ENCODE data around the gene SETDB2.

SETDB2 gene

DNA sequence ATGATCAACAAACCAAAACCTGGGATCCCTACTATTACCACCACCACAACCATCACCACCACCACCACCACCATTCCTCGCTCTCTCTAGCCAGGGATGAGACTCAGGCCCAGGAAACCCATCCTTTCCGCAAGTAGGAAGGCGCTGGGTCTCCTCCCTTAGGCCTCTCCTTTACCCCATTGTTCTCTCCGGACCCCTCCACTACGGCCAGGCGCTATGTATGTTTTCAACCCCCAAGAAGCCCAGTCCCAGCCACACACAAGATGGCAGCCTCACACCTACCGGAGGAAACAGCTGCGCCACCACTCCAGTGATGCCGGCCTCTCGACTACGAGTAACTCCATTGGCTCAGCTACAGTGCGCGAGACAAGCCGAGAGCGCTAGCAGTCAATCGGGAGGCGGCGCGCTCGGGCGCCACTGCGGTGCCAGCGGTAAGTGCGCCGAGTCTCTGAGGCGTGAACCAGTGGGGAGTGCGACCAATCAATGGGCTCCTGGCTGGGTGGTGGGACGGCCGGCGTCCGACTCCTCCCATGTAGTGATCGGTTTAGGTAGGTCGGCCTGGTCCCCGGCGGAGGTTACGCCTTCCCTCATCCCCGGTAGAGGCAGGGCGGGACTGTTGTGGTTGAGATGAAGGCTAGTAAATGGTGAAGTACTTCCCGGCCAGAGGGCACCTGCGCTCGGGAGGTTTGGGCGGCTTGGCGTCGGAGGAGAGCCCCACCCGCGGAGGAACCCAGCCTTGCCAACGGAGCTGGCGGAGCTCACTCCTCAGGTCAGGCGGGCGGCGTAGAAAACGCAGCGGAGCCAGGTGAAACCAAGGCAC, at the start of gene SETDB2, which contains the start of gene CAB39L:
Gene SETDB2, plus strand, starts transcription at position 571 of the 820 bp plus-strand sequence. CDS start 7,620 bp downstream, outside the sequence.
Gene CAB39L, minus strand, starts transcription at position 361 of the 820 bp plus-strand sequence. CDS start 61,154 bp downstream, outside the sequence.
- peak; percentile 98 to 99 for DNase-seq

GRCh38 chr13:49395451-49395865, 48.6 kb upstream of the SETDB2 start:
- no peak for DNase-seq

DNA sequence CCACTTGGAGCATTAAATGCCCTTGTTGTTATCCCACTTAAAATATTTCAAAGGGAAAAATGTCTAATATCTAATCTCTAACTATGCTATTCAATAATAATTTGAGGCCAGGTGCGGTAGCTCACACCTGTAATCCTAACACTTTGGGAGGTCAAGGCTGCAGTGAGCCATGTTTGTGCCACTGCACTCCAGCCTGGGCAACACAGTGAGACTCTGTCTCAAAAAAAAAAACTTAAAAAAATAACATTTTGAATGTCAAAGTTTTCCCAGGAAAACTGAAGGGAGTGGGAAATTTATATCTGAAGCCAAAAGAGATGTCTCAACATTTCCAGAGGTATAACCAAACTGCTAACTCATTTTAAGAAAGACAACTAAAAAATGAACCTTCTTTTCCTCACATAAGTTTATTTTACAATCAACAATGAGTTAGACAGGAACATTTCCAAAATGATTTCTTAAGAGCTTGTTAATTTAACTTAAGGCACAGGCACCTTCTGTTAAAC, 48.1 kb upstream of the SETDB2 start:
- DNase-seq = no peak

DNA sequence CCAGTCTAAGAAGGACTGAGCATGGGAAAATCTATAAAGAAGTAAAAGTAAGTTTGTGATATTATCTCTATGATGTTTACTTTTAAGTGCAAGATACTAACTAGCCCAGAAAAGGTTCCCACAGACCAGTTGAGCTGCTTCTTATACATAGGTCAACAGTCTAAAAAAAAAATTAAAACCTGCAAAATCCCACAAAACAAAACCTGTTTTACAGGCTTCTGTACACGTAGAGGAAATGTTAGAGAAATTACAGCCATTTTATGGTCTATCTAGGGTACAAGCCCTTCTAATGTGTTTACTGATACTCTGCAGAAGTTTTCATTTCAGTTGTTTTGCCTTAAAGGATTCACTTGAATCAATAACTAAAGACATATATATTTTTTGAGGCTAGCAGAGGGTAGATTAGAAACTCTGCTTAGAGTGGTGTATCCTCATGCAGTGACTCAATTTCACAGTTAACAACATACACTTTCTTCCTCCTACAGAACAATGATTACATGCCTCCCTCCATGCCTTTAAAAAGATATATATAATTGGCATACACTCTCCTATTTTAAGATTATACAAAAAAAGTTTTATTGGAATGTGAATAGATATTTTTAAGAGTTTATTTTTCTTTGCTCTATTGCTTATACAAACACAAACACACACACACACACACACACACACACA, 44.1 kb upstream of the SETDB2 start:
- no peak for DNase-seq

GRCh38 chr13:49400755-49401659, 43.1 kb upstream of the SETDB2 start:
- no peak for DNase-seq

- DNase-seq = no peak
These were observed 39.9 kb upstream of the SETDB2 start for GRCh38 chr13:49403996-49404702.

DNA sequence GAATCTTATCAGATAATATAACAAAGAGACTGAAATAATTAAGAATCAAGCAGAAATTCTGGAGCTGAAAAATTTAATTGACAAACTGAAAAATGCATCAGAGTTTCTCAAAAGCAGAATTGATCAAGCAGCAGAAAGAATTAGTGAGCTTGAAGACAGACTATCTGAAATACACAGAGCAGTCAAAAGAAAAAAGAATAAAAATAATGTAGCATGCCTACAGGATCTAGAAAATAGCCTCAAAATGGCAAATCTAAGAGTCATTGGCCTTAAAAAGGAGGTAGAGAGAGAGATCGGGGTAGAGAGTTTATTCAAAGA, 39.4 kb upstream of the SETDB2 start:
- no peak for DNase-seq

GRCh38 chr13:49407068-49407467, 37.0 kb upstream of the SETDB2 start:
- no peak for DNase-seq

- no peak for DNase-seq
These were observed 36.1 kb upstream of the SETDB2 start for GRCh38 chr13:49407936-49408335.

- no peak for DNase-seq
These were observed 35.1 kb upstream of the SETDB2 start for GRCh38 chr13:49409008-49409407.

GRCh38 chr13:49410006-49410405, 34.1 kb upstream of the SETDB2 start:
- DNase-seq = no peak

DNA sequence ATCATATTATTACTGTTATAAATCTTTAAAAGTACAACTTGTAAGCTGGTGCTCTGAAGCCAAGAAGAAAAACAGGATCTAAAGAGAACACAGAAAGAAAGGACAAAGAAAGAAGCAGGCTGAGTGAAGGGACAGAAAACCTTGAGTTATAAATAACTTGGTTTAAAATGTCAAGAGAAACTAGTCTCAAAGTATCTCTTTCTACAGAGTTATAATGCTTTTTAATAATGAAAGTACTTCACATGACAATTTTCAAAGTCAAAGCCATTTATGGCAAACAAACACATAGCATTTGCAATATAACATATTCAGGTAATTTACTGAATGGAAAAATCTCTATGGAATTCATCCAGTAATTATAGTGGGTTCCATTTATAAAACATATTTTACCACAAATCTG, 33.6 kb upstream of the SETDB2 start:
- no peak for DNase-seq

DNA sequence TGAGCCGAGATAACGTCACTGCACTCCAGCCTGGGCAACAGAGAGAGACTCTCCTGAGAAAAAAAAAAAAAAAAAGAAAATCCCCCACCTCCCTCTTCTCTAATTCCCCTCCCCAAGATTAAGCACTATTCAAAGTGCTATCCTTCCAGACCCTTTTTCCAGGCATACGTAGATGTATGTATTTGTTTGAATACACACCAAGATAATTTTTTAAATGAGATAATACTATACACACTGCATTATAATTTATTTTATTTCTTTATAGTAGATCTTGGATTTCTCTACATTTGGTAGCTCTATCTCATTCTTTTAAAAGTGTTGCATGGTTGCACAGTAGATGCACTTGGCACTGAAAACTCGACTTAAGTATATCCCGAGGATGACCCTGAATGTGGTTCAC, 32.7 kb upstream of the SETDB2 start:
- DNase-seq = no peak

DNA sequence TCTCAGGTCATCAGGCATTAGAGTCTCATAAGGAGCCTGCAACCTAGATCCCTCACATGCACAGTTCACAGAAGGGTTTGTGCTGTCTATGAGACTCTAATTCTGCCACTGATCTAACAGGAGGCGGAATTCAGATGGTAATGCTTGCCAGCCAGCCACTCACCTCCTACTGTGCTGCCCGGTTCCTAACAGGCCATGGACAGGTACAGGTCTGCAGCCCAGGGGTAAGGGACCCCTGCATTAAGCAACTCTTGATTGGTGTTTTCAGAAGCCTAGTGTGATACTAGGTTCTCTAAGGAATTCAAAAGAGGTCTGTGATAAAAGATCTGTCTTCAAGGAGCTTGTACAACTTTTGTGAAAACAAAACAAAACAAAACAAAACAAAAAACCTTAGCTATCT, 31.3 kb upstream of the SETDB2 start:
- no peak for DNase-seq

DNA sequence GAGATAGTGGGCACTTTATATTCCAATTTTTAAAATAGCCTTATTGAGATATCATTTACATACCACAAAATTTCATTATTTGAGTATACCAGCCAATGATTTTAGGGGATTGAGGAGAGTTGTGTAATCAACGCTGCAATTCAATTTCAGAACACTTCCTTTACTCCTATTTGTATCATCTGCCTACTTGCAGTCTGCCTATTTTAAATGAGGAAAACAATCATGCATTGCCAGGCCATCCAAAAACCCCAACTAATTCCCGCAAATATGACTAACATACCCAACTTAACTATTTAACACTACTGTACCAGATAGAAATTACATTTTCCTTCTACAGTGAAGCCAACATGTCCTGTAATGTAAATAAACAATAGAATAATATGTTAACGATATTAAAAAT, 26.9 kb upstream of the SETDB2 start:
- no peak for DNase-seq

GRCh38 chr13:49418206-49418605, 25.9 kb upstream of the SETDB2 start:
- no peak for DNase-seq

GRCh38 chr13:49419276-49419675, 24.8 kb upstream of the SETDB2 start:
- no peak for DNase-seq

DNA sequence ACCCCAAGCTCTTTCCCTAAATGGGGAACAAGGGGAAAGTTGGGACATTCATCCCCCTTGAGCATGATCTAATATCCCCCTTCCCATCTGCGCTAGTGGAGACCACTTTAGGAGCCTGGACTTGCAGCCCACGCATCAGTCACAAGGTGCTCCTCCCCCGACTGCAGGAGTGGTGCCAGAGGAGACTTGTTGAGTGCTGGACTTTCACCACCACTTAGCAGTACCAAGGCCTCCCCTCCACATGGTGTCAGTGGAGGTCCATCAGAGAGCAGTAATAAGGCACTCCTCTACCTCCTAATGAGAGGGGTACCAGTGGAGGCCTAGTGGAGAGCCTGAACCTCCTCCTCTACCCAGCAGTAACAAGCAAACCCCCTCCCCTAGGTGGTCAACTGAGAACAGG, 22.7 kb upstream of the SETDB2 start:
- DNase-seq = no peak

DNA sequence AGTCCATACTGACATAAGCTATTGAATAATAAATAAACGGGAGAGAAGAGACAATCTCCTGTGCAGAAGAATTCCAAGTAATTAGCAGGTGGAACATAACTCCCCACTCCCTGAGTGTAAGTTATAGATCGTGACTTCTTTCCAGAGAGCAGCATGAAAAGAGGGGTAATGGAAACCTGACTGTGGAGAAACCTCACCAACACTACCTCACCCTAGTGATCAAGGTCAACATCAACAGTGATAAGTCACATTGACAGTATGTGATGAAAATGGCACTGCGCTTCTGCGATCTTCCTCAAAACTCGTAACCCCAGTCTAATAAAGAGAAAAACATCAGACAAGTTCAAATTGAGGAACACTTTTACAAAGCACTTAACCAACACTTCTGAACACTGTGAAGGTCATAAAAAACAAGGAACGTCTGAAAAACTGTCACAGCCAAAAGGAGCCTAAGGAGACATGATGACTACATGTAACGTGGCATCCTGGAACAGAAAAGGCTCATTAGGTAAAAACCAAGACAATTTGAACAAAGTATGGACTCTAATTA, 20.0 kb upstream of the SETDB2 start:
- no peak for DNase-seq

DNA sequence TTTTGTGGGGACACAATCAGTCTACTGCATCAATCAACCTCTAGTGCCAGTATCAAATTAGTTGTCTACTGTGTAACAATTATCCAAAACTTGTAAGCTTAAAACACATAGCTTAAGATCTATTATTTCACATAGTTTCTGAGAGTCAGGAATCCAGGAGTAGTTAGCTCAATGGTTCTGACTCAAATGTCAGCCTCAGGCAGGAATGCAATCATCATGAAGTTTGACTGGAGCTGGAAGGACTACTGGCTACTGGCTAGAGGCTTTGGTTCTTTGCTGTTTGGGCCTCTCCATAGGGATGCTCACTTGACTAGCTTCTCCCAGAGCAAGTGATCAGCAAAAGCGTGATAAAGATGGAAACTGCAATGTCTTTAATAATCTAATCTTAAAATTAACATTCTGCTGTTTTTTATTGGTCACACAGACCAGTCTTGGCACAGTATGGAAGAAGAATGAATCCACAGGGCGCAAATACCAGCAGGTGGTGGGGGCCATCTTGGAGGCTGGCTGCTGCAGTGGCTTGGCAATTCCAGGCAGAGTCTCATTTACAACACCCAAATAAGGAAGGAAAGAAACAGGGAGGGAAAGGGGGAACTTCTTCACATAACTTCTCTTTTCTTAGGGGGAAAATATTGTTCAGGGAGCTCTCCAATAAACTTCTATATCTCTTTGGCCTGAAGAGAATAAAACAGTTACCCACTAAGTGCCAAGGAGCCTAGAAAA, 15.9 kb upstream of the SETDB2 start:
- DNase-seq = no peak

DNA sequence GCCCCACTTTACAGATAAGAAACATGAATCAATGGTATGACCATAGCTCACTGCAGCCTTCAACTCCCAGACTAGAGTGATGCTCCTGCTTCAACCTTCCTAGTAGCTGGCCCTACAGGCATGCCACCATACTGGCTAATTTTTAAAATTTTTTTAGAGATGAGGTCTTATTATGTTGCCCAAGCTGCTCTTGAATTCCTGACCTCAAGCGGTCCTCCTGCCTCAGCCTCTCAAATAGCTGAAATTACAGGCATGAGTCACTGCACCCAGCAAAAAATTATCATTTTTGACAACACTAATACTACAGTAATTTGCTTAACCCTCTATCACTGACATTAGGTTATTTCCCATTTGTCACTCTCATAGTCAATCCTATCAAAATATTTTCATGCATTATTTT, 15.0 kb upstream of the SETDB2 start:
- DNase-seq = no peak
